Activated CD8-positive, alpha-beta T cell treated with anti-CD3 and anti-CD28 coated beads for 36 hours (primary cell): Measurements from ENCODE around the gene FHL1. TPM values are rescaled to one million over a fixed set of nuclear protein-coding genes. Genes with fewer than 3 reads are reported as not detected.

Experiments
- ATAC-seq: fragments of 200-7000 bp; cut with Tn5 transposase; one replicate; pipeline ENCODE4 v1.10.0; 2021; ENCODE audit warnings: mild to moderate bottlenecking, moderate library complexity
- CTCF ChIA-PET: fragments of 350-600 bp; sonication (Branson Sonifier 250); formaldehyde crosslinking; loops from one replicate; lab custom pipeline; 2021; ENCODE audit warnings: antibody characterized with exemption; lab: Charles Lee
- POLR2A ChIA-PET: fragments of 350-600 bp; sonication (Branson Sonifier 250); formaldehyde crosslinking; loops from one replicate; lab custom pipeline; 2021; ENCODE audit warnings: antibody characterized with exemption; lab: Charles Lee
- DNase-seq: peaks from one replicate; pipeline ENCODE4 v3.0.0-alpha.2; 2020
- H3K27ac Mint-ChIP-seq: one replicate; pipeline ENCODE4 v1.8.0; 2021; ENCODE audit warnings: mild to moderate bottlenecking, mixed read lengths
- H3K27me3 Mint-ChIP-seq: one replicate; pipeline ENCODE4 v1.8.0; 2021; ENCODE audit warnings: mixed read lengths
- H3K36me3 Mint-ChIP-seq: one replicate; pipeline ENCODE4 v1.8.0; 2021; ENCODE audit warnings: low read depth, mixed read lengths
- H3K4me1 Mint-ChIP-seq: one replicate; pipeline ENCODE4 v1.8.0; 2021; ENCODE audit warnings: low read depth, mixed read lengths
- H3K4me3 Mint-ChIP-seq: one replicate; pipeline ENCODE4 v1.8.0; 2021; ENCODE audit warnings: mild to moderate bottlenecking, moderate library complexity, mixed read lengths
- H3K9me3 Mint-ChIP-seq: one replicate; pipeline ENCODE4 v1.8.0; 2021; ENCODE audit warnings: mixed read lengths
- CTCF ChIP-seq: fragments of 200-600 bp; IDR thresholded peaks from one replicate; pipeline ENCODE4 v1.8.0; 2022; ENCODE audit warnings: antibody characterized with exemption, mild to moderate bottlenecking
- intact Hi-C: fragments of 100-400 bp; cut with micrococcal nuclease; formaldehyde crosslinking; loops from one replicate; pipeline ENCODE4 v1.10.0; 2022
- total RNA-seq, 2 experiments: library from RNA; stranded (reverse); gene quantifications; one replicate each; pipeline ENCODE4 v1.2.3, GENCODE V29; 2021

FHL1 gene
- total RNA-seq, 2 experiments from 2014 or later: 17.9 to 18.4 TPM

- intact Hi-C loops: no loop called here
- ChIA-PET CTCF (interaction anchor here (1.0 kb wide), 1 partner anchor 11 kb away, joined by 3 read pairs; no protein-coding TSS in a partner anchor), POLR2A (no interaction called here)
- Mint-ChIP-seq H3K9me3 (no peaks in the 10 kb centered on the region), H3K4me3 (no peak overlapping the region), H3K4me1 (no peaks in the 10 kb centered on the region), H3K27me3 (no peaks in the 10 kb centered on the region), H3K36me3 (no peaks in the 10 kb centered on the region), H3K27ac (no peak overlapping the region)
- DNase-seq (no peak), ATAC-seq (no peak)
- no peak for TF ChIP-seq CTCF
These were observed 35.0 kb upstream of the FHL1 start for GRCh38 chrX:136112286-136112685.

- Mint-ChIP-seq H3K9me3 (no peaks in the 10 kb centered on the region), H3K4me3 (no peak overlapping the region), H3K36me3 (no peaks in the 10 kb centered on the region), H3K27me3 (no peaks in the 10 kb centered on the region), H3K27ac (no peak overlapping the region), H3K4me1 (no peaks in the 10 kb centered on the region)
- TF ChIP-seq CTCF: no peak
- ChIA-PET POLR2A (no interaction called here), CTCF (interaction anchor here (1.0 kb wide), 1 partner anchor 11 kb away, joined by 3 read pairs; no protein-coding TSS in a partner anchor)
- ATAC-seq (no peak), DNase-seq (no peak)
- intact Hi-C loops: no loop called here
These were observed 34.6 kb upstream of the FHL1 start for GRCh38 chrX:136112778-136113177.

GRCh38 chrX:136115126-136115903 is 32.0 kb upstream of the FHL1 start:
- CTCF ChIA-PET: no interaction called here
- Mint-ChIP-seq H3K36me3 (no peaks in the 10 kb centered on the region), H3K4me3 (no peak overlapping the region), H3K27ac (no peak overlapping the region), H3K9me3 (no peaks in the 10 kb centered on the region), H3K4me1 (no peaks in the 10 kb centered on the region), H3K27me3 (no peaks in the 10 kb centered on the region)
- DNase-seq: no peak
- ATAC-seq: no peak
- POLR2A ChIA-PET: no interaction called here
- intact Hi-C loops: no loop called here
- TF ChIP-seq CTCF: no peak

GRCh38 chrX:136115904-136116297 is 31.4 kb upstream of the FHL1 start:
- H3K4me1 Mint-ChIP-seq: no peaks in the 10 kb centered on the region
- H3K4me3 Mint-ChIP-seq: no peak overlapping the region
- DNase-seq (peak; percentile 1), ATAC-seq (no peak)
- ChIA-PET CTCF (no interaction called here), POLR2A (no interaction called here)
- no peaks in the 10 kb centered on the region for H3K9me3 Mint-ChIP-seq
- no peaks in the 10 kb centered on the region for H3K36me3 Mint-ChIP-seq
- no peak overlapping the region for H3K27ac Mint-ChIP-seq
- TF ChIP-seq CTCF: no peak
- no peaks in the 10 kb centered on the region for H3K27me3 Mint-ChIP-seq
- intact Hi-C loops: no loop called here

GRCh38 chrX:136121788-136122187 is 25.5 kb upstream of the FHL1 start:
- no peak for DNase-seq

More at GRCh38 chrX:136121788-136122187, 25.5 kb upstream of the FHL1 start:
- intact Hi-C loops: no loop called here
- Mint-ChIP-seq H3K4me1 (no peaks in the 10 kb centered on the region), H3K9me3 (no peaks in the 10 kb centered on the region), H3K27me3 (no peaks in the 10 kb centered on the region), H3K36me3 (no peaks in the 10 kb centered on the region), H3K4me3 (no peak overlapping the region), H3K27ac (no peak overlapping the region)
- CTCF ChIA-PET: no interaction called here
- no peak for ATAC-seq
- no peak for TF ChIP-seq CTCF
- POLR2A ChIA-PET: no interaction called here
